Thyroid gland (tissue), 4 donors: ENCODE results near the gene RHBDL1.

ENCODE experiments used
- POLR2A ChIP-seq, 2 donors: fragments of 450-650 bp; IDR thresholded peaks; one replicate each; pipeline ENCODE4 v1.6.1; 2017; ENCODE audit warnings: antibody characterized with exemption in 2 of 2, mild to moderate bottlenecking in 2 of 2, moderate library complexity in 1 of 2
- TF ChIP-seq, protein P1 (sequence below), 6 experiments: fragments of 200-600 bp in 3 of 6; fragments of 450-650 bp in 3 of 6; sonication (generic) in 3 of 6; IDR thresholded peaks; one replicate each; pipeline ENCODE4 v1.5.1; 2016 to 2019; ENCODE audit warnings: antibody characterized with exemption in 6 of 6, mild to moderate bottlenecking in 2 of 6, inconsistent platforms in 1 of 6, moderate library complexity in 1 of 6

DNA sequence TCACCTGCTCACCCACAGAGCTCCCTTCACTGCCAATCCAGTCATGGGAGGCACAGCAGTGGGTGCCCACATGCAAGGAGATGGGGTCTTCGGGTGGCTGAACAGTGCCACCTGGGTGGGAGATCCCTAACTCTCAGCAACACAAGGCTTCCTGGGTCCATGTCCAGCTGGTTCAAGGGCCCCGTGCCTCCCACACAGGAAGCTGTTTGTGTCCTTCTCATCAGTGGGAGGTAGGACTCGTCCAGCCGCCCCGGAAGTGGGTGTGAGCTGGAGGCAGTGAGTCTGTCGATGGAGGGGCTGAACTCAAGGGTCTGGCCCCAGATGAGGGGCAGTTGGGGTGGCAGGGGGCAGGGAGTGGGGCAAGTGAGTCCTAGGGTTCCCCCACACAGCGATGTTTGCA lies 28.6 kb downstream of the RHBDL1 start:
- TF ChIP-seq, protein P1, sequence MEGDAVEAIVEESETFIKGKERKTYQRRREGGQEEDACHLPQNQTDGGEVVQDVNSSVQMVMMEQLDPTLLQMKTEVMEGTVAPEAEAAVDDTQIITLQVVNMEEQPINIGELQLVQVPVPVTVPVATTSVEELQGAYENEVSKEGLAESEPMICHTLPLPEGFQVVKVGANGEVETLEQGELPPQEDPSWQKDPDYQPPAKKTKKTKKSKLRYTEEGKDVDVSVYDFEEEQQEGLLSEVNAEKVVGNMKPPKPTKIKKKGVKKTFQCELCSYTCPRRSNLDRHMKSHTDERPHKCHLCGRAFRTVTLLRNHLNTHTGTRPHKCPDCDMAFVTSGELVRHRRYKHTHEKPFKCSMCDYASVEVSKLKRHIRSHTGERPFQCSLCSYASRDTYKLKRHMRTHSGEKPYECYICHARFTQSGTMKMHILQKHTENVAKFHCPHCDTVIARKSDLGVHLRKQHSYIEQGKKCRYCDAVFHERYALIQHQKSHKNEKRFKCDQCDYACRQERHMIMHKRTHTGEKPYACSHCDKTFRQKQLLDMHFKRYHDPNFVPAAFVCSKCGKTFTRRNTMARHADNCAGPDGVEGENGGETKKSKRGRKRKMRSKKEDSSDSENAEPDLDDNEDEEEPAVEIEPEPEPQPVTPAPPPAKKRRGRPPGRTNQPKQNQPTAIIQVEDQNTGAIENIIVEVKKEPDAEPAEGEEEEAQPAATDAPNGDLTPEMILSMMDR (IDR thresholded peaks at IDR 0.05) = no peak
- no peak for TF ChIP-seq POLR2A (IDR thresholded peaks at IDR 0.05)
